ENCODE data around the gene CAPN5.
A peak's percentile ranks its signal among the peaks of the same experiment; 100 is the strongest.

CAPN5 gene

GRCh38 chr11:77125695-77126094 is 58.9 kb downstream of the CAPN5 start:
- DNase-seq (ENCODE audit: low spot score) = no peak
- TF ChIP-seq CTCF (IDR thresholded peaks at IDR 0.05; ENCODE audit: extremely low read depth, missing control alignments) = no peak

GRCh38 chr11:77126156-77126775 is 59.5 kb downstream of the CAPN5 start:
- TF ChIP-seq CTCF (IDR thresholded peaks at IDR 0.05; ENCODE audit: extremely low read depth, missing control alignments) = no peak
- DNase-seq (ENCODE audit: low spot score) = no peak

- no peak for TF ChIP-seq CTCF (IDR thresholded peaks at IDR 0.05; ENCODE audit: extremely low read depth, missing control alignments)
- no peak for DNase-seq (ENCODE audit: low spot score)
These were observed 60.1 kb downstream of the CAPN5 start for GRCh38 chr11:77126861-77127234.

GRCh38 chr11:77127235-77127911 is 60.6 kb downstream of the CAPN5 start:
- TF ChIP-seq CTCF (IDR thresholded peaks at IDR 0.05; ENCODE audit: extremely low read depth, missing control alignments) = peak; percentile 92
- peak; percentile 81 for DNase-seq (ENCODE audit: low spot score)

GRCh38 chr11:77127920-77128691 is 61.3 kb downstream of the CAPN5 start, which contains the start of gene MYO7A:
Gene MYO7A (plus strand): TSS chr11:77128246. CDS start chr11:77130635, 2,389 bp downstream.
- TF ChIP-seq CTCF (IDR thresholded peaks at IDR 0.05; ENCODE audit: extremely low read depth, missing control alignments) = no peak
- no peak for DNase-seq (ENCODE audit: low spot score)

GRCh38 chr11:77129069-77129841 is 62.5 kb downstream of the CAPN5 start:
- DNase-seq (ENCODE audit: low spot score) = no peak
- no peak for TF ChIP-seq CTCF (IDR thresholded peaks at IDR 0.05; ENCODE audit: extremely low read depth, missing control alignments)
